Activated B cell treated with CpG ODN at 0.5 μM for 24 hours (primary cell): ENCODE data around the gene TRMT1. TPM values are rescaled to one million over a fixed set of nuclear protein-coding genes. Genes with fewer than 3 reads are reported as not detected.

Experiments used
- ATAC-seq: fragments of 200-7000 bp; cut with Tn5 transposase; one replicate; pipeline ENCODE4 v1.10.0; 2021; ENCODE audit warnings: low read depth, mild to moderate bottlenecking, moderate library complexity
- CTCF ChIA-PET: fragments of 350-600 bp; sonication (Branson Sonifier 250); formaldehyde crosslinking; loops from one replicate; lab custom pipeline; 2021; ENCODE audit warnings: antibody characterized with exemption; lab: Charles Lee
- POLR2A ChIA-PET: fragments of 350-600 bp; sonication (Branson Sonifier 250); formaldehyde crosslinking; loops from one replicate; lab custom pipeline; 2021; ENCODE audit warnings: antibody characterized with exemption; lab: Charles Lee
- DNase-seq: peaks from one replicate; pipeline ENCODE4 v3.0.0; 2022
- H3K27ac Mint-ChIP-seq: one replicate; pipeline ENCODE4 v1.8.0; 2020; ENCODE audit warnings: mixed read lengths
- H3K27me3 Mint-ChIP-seq: one replicate; pipeline ENCODE4 v1.8.0; 2021; ENCODE audit warnings: mixed read lengths
- H3K36me3 Mint-ChIP-seq: one replicate; pipeline ENCODE4 v1.8.0; 2021; ENCODE audit warnings: low read depth, mixed read lengths
- H3K4me1 Mint-ChIP-seq: one replicate; pipeline ENCODE4 v1.8.0; 2021; ENCODE audit warnings: mixed read lengths
- H3K4me3 Mint-ChIP-seq: one replicate; pipeline ENCODE4 v1.8.0; 2020; ENCODE audit warnings: mild to moderate bottlenecking, mixed read lengths
- H3K9me3 Mint-ChIP-seq: one replicate; pipeline ENCODE4 v1.8.0; 2020; ENCODE audit warnings: mixed read lengths
- intact Hi-C: fragments of 100-400 bp; cut with micrococcal nuclease; formaldehyde crosslinking; loops from one replicate; pipeline ENCODE4 v1.15.1; 2024
- total RNA-seq: library from RNA; stranded (reverse); gene quantifications from 2 replicates; pipeline ENCODE4 v1.2.3, GENCODE V29; 2022
- TF ChIP-seq, protein P1 (sequence below): fragments of 200-600 bp; IDR thresholded peaks from one replicate; pipeline ENCODE4 v1.8.0; 2022; ENCODE audit warnings: antibody characterized with exemption, mild to moderate bottlenecking

TRMT1 gene
- total RNA-seq, 1 donor from 2014 or later = 113 TPM

DNA sequence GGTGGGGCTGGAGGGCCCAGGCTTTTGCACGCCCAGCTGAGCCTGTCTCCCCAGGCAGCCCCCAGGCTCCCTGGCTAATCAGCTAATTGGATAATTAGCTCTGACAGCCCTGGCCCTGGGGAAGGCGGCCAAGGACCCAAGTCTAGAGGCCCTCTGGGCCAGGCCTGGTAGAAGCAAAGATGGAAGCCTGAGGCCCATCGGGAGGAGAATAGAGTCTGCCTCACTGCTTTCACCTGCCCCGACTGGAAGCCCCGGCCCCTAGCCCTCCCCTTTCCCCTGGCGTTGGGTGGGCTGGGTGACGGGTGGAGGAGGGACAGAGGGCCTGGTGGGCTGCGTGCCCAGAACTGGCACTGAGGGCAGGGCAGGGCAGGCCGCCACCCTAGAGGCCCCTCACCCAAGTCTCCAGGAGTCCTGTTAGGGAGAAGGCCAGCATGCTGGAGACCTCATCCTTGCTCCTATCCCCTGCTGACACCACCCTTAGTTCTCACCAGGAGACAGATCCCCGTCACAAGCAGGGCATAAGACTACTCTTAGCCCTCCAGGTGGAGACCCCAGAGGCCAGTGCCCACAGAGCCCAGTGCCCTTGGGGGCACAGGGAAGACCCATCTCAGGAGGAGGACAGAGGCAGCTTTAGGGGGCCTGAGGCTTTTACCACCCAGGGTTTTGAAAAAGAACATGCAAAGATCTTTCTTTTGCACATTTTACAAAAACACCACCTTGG is 25.9 kb downstream of the TRMT1 start:
- Mint-ChIP-seq H3K27me3 (peaks cover 2% of the 10 kb centered on the region), H3K4me3 (no peak overlapping the region), H3K27ac (no peak overlapping the region), H3K36me3 (no peaks in the 10 kb centered on the region), H3K4me1 (peaks cover 16% of the 10 kb centered on the region), H3K9me3 (no peaks in the 10 kb centered on the region)
- TF ChIP-seq, protein P1, sequence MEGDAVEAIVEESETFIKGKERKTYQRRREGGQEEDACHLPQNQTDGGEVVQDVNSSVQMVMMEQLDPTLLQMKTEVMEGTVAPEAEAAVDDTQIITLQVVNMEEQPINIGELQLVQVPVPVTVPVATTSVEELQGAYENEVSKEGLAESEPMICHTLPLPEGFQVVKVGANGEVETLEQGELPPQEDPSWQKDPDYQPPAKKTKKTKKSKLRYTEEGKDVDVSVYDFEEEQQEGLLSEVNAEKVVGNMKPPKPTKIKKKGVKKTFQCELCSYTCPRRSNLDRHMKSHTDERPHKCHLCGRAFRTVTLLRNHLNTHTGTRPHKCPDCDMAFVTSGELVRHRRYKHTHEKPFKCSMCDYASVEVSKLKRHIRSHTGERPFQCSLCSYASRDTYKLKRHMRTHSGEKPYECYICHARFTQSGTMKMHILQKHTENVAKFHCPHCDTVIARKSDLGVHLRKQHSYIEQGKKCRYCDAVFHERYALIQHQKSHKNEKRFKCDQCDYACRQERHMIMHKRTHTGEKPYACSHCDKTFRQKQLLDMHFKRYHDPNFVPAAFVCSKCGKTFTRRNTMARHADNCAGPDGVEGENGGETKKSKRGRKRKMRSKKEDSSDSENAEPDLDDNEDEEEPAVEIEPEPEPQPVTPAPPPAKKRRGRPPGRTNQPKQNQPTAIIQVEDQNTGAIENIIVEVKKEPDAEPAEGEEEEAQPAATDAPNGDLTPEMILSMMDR = no peak
- ATAC-seq (no peak), DNase-seq (no peak)
- ChIA-PET POLR2A (interaction anchor here (0.6 kb wide), 1 partner anchor 14 kb away, joined by 6 read pairs; no protein-coding TSS in a partner anchor), CTCF (interaction anchor here (0.5 to 1.2 kb wide), 3 partner anchors 29 to 113 kb away, joined by 3 to 5 read pairs (median 3); no protein-coding TSS in a partner anchor)
- intact Hi-C loops = no loop called here

DNA sequence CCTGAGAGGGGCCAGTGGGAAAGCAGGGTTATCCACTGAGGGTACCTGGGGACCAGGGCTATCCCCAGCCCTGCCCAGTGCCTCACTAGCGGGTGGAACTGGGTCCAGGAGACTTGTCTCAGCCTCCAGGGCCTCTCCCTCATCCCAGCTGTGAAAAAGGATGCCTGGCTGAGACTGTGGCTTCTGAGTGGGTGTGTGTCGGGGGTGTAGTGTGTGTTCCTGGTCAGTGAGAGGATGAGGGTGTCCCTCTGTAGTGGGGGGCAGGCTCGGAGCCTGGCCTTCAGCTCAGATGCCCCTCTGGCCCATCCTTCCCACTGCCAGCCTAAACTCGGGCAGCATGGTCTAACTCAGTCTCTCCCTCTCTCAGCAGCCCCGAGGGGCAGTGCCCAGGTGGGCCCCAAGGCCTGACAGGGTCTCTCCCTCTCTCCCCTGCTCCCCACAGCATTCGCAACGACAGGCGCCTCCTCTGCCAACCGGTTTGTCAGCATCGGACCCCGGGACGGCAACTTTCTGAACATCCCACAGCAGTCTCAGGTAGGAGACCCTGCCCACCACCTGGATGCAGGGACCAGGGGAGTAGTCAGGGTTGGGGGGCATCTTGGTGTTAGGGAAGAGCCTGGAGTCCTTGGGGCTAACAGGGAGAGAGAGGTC is 26.6 kb downstream of the TRMT1 start:
- TF ChIP-seq, protein P1 = no peak
- Mint-ChIP-seq H3K4me3 (no peak overlapping the region), H3K36me3 (no peaks in the 10 kb centered on the region), H3K27ac (no peak overlapping the region), H3K9me3 (no peaks in the 10 kb centered on the region), H3K4me1 (peaks cover 12% of the 10 kb centered on the region), H3K27me3 (peaks cover 2% of the 10 kb centered on the region)
- CTCF ChIA-PET = no interaction called here
- POLR2A ChIA-PET = no interaction called here
- ATAC-seq = no peak
- intact Hi-C loops = no loop called here
- DNase-seq = no peak

DNA sequence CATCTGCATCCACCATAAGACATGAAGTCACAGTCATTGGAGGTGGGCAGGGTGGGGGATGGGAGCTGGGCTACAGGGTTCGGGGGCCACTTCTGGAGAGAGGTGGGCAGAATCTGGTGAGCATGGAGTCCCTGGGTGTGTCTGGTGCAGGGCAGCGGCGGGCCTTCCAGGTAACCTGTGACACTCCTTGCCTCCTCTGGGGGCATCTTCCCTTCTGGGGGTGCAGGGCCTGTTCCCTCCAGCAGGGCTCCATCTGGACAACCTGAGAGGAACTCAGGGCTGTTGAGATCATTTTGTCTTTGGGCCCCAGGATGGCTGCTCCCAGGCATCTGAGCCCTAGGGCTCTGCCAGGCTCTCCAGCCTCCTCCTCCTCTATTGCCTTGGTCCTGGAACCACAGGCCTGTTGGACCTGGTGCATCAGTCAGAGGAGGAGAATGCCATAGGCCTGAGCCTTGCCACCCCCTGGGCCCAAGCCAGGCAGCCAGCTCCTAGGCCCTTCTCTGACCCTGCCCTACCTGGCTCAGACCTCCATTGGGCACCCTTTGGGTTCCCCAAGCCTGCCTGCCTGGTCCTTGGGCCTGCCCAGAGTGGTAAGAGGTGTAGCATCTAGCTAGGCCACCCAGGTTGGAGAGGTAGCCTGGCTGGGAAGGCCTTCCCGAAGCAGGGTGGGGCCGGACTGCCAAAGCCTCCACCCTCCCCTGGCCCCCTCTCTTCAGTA is 27.2 kb downstream of the TRMT1 start:
- ChIA-PET POLR2A (no interaction called here), CTCF (no interaction called here)
- no peak for DNase-seq

DNA sequence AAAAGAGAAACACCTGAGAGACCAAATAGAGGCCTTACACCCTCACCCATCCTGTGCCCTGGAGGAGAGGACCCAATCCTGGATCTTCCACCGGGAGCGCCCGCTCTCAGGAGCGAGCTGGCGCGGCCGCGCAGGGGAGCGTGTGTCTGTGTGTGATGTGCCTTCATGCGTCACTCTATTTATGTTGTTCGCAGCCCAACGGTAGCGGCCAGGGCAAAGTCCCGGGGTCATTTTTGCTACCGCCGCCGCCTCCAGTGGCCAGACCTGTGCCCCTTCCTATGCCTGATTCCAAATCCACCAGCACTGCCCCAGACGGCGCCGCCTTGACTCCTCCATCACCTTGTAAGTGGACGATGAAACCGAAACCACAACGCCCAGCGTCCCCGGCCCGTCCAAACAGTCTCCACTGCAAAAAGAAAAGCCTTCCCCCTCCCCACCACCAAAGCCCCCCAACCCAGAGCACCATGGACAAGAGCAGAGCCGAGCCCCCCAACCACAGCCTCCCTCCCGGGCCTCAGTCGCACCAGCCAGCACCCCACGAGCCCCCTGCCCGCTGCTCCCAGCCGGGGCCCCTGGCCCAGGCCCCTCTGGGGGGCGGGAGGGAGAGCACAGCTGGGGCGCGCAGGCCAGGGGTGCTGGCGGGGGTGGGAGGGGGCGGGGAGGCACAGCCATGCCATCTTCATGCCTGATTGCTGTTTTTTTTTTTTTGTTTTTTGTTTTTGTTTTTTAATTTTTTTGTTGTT is 28.6 kb downstream of the TRMT1 start:
- intact Hi-C loops = no loop called here
- Mint-ChIP-seq H3K27me3 (peaks cover 5% of the 10 kb centered on the region), H3K4me1 (no peaks in the 10 kb centered on the region), H3K27ac (no peak overlapping the region), H3K9me3 (no peaks in the 10 kb centered on the region), H3K4me3 (no peak overlapping the region), H3K36me3 (no peaks in the 10 kb centered on the region)
- ChIA-PET CTCF (no interaction called here), POLR2A (interaction anchor here (0.6 kb wide), 1 partner anchor 89 kb away, joined by 8 read pairs; no protein-coding TSS in a partner anchor)
- no peak for ATAC-seq
- TF ChIP-seq, protein P1 = no peak
- DNase-seq = no peak

More for the DNA sequence above, 27.2 kb downstream of the TRMT1 start:
- Mint-ChIP-seq H3K27me3 (peaks cover 5% of the 10 kb centered on the region), H3K36me3 (no peaks in the 10 kb centered on the region), H3K9me3 (no peaks in the 10 kb centered on the region), H3K4me1 (peaks cover 6% of the 10 kb centered on the region), H3K27ac (no peak overlapping the region), H3K4me3 (no peak overlapping the region)
- no peak for ATAC-seq
- intact Hi-C loops = no loop called here
- TF ChIP-seq, protein P1 = no peak
